ENCODE results near the gene AMZ1.

Gene AMZ1

GRCh38 chr7:2651847-2652735 is 35.9 kb upstream of the AMZ1 start:
- no peak for TF ChIP-seq CTCF (conservative IDR thresholded peaks at IDR 0.05; ENCODE audit: low read length)
- no peak for DNase-seq (ENCODE audit: low read depth)
- no peak overlapping the region for H3K4me3 ChIP-seq (ENCODE audit: low read length)

GRCh38 chr7:2652736-2653060 is 35.3 kb upstream of the AMZ1 start:
- no peak for TF ChIP-seq CTCF (conservative IDR thresholded peaks at IDR 0.05; ENCODE audit: low read length)
- H3K4me3 ChIP-seq (ENCODE audit: low read length) = no peak overlapping the region
- no peak for DNase-seq (ENCODE audit: low read depth)

GRCh38 chr7:2654059-2654458 is 33.9 kb upstream of the AMZ1 start:
- no peak for DNase-seq (ENCODE audit: low read depth)
- no peak for TF ChIP-seq CTCF (conservative IDR thresholded peaks at IDR 0.05; ENCODE audit: low read length)
- no peak overlapping the region for H3K4me3 ChIP-seq (ENCODE audit: low read length)

- TF ChIP-seq CTCF (conservative IDR thresholded peaks at IDR 0.05; ENCODE audit: low read length) = no peak
- DNase-seq (ENCODE audit: low read depth) = no peak
- H3K4me3 ChIP-seq (ENCODE audit: low read length) = no peak overlapping the region
Measured at GRCh38 chr7:2655870-2656614, 32.0 kb upstream of the AMZ1 start.

GRCh38 chr7:2657208-2657607 is 30.8 kb upstream of the AMZ1 start:
- H3K4me3 ChIP-seq (ENCODE audit: low read length) = no peak overlapping the region
- no peak for DNase-seq (ENCODE audit: low read depth)
- TF ChIP-seq CTCF (conservative IDR thresholded peaks at IDR 0.05; ENCODE audit: low read length) = no peak

GRCh38 chr7:2657920-2658671 is 29.9 kb upstream of the AMZ1 start:
- no peak overlapping the region for H3K4me3 ChIP-seq (ENCODE audit: low read length)
- DNase-seq (ENCODE audit: low read depth) = no peak
- TF ChIP-seq CTCF (conservative IDR thresholded peaks at IDR 0.05; ENCODE audit: low read length) = no peak

Measured in AG10803 (cell line).